ENCODE data around the gene PLAU. TPM values are rescaled to one million over a fixed set of nuclear protein-coding genes. Genes with fewer than 3 reads are reported as not detected.
A peak's percentile ranks its signal among the peaks of the same experiment; 100 is the strongest.

Gene PLAU
- polyA plus RNA-seq (2013, experiment 1 of 2) = 1,126 TPM
- 1,146 TPM for polyA plus RNA-seq (2013, experiment 2 of 2)

DNA sequence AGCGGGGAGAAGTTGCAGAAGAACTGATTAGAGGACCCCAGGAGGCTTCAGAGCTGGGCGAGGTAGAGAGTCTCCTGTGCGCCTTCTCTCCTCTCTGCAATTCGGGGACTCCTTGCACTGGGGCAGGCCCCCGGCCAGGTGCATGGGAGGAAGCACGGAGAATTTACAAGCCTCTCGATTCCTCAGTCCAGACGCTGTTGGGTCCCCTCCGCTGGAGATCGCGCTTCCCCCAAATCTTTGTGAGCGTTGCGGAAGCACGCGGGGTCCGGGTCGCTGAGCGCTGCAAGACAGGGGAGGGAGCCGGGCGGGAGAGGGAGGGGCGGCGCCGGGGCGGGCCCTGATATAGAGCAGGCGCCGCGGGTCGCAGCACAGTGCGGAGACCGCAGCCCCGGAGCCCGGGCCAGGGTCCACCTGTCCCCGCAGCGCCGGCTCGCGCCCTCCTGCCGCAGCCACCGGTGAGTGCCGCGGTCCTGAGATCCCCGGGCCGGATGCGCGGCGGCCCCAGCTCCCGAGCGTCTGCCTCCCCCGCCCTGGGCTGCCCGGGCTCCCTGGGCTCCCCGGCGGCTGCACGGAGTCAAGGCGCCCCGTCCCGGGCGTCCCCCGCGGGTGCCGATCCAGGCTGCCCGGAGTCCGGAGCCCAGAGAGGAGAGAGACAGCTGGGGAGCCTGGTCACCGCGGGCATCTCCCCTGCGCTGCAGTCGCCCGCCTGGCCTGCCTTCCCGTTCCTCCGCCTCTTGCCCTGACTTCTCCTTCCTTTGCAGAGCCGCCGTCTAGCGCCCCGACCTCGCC lies at the start of gene PLAU:
PLAU (plus strand) TSS at position 369 of the 789 bp plus-strand sequence. CDS start 424 bp downstream, outside the sequence.
- H3K36me3 ChIP-seq (ENCODE audit: control insufficient read depth in 1 of 2, insufficient read depth in 2 of 2, low read depth in 1 of 2, low read length in 2 of 2) = peaks cover 35 to 42% of the 10 kb centered on the region in 2 experiments
- peak within 1 kb of the TSS; percentile 94 to 95 for H3K18ac ChIP-seq (ENCODE audit: low read depth in 1 of 2, low read length in 2 of 2)
- H2AFZ ChIP-seq (ENCODE audit: low read depth, low read length) = no peak within 1 kb of the TSS
- peak; percentile 68 for DNase-seq
- H2BK5ac ChIP-seq (ENCODE audit: low read depth, low read length, poor library complexity, severe bottlenecking) = peak within 1 kb of the TSS; percentile 69
- H3K9me3 ChIP-seq (ENCODE audit: control insufficient read depth, low read length) = no peaks in the 10 kb centered on the region
- peak within 1 kb of the TSS; percentile 60 to 66 for H3K14ac ChIP-seq (ENCODE audit: low read length in 2 of 2)
- peak within 1 kb of the TSS; percentile 85 for H3K4me2 ChIP-seq (ENCODE audit: low read length, poor library complexity, severe bottlenecking)
- H4K8ac ChIP-seq (ENCODE audit: low read length) = peak within 1 kb of the TSS; percentile 93
- H3K4ac ChIP-seq (ENCODE audit: low read depth in 1 of 2, low read length in 2 of 2) = peak within 1 kb of the TSS; percentile 92 to 98
- H3K4me3 ChIP-seq (ENCODE audit: insufficient read depth in 1 of 2, low read depth in 1 of 2, low read length in 2 of 2) = peak within 1 kb of the TSS; percentile 71 to 90
- peak within 1 kb of the TSS; percentile 92 for H4K91ac ChIP-seq (ENCODE audit: low read length)
- H2BK120ac ChIP-seq (ENCODE audit: low read depth, low read length) = peak within 1 kb of the TSS; percentile 99
- H3K23ac ChIP-seq (ENCODE audit: low read length in 2 of 2) = peak within 1 kb of the TSS in 1 of 2 experiments; percentile 29
- no peaks in the 10 kb centered on the region for H3K79me1 ChIP-seq (replicated peaks; ENCODE audit: low read length, poor library complexity, severe bottlenecking)
- under 1% methylated on average over 67 of the region's 74 CpGs for WGBS
- peak within 1 kb of the TSS; percentile 46 for H2BK15ac ChIP-seq (ENCODE audit: low read depth, poor library complexity, severe bottlenecking)
- peaks cover 50% of the 10 kb centered on the region for H3K4me1 ChIP-seq (ENCODE audit: control insufficient read depth, insufficient read depth, low read depth, low read length)
- H3K27me3 ChIP-seq (ENCODE audit: control insufficient read depth in 1 of 2, insufficient read depth in 1 of 2, low read length in 2 of 2) = no peaks in the 10 kb centered on the region
- H3K27ac ChIP-seq (ENCODE audit: low read length, poor library complexity, severe bottlenecking) = peak within 1 kb of the TSS; percentile 84
- H2AK5ac ChIP-seq (ENCODE audit: low read length, severe bottlenecking) = peak within 1 kb of the TSS; percentile 23
- H3K9ac ChIP-seq (ENCODE audit: low read length) = peak within 1 kb of the TSS; percentile 89
- peak within 1 kb of the TSS; percentile 89 to 95 for H2BK12ac ChIP-seq (ENCODE audit: low read length in 2 of 2)

DNA sequence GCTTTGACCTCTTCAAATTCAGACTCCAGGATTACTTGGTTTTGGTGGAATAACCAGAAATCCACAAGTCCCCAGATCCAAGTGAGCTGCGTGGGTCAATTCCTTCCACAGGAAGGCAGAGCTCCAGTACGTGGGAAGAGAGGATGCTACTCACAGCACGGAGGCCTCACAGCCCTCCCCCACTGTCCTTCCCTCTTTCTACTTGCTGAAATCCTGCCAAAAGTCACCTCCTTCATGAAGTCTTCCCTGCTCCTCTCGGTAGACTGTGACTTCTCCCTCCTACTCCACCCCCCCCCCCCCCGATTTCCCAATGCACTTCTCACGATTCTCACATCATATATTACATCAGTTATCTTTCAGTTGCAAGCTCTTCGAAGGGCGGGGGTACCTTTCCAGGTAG lies 48.9 kb upstream of the PLAU start:
- peaks cover 35% of the 10 kb centered on the region for H3K79me1 ChIP-seq (replicated peaks; ENCODE audit: low read length, poor library complexity, severe bottlenecking)
- WGBS = 85% methylated on average over 4 of the region's 8 CpGs
- H4K8ac ChIP-seq (ENCODE audit: low read length) = no peak overlapping the region
- no peak overlapping the region for H3K14ac ChIP-seq (ENCODE audit: low read length in 2 of 2)
- H4K91ac ChIP-seq (ENCODE audit: low read length) = no peak overlapping the region
- no peak overlapping the region for H2AK5ac ChIP-seq (ENCODE audit: low read length, severe bottlenecking)
- H2BK5ac ChIP-seq (ENCODE audit: low read depth, low read length, poor library complexity, severe bottlenecking) = no peak overlapping the region
- H3K4ac ChIP-seq (ENCODE audit: low read depth in 1 of 2, low read length in 2 of 2) = no peak overlapping the region
- no peak overlapping the region for H3K18ac ChIP-seq (ENCODE audit: low read depth in 1 of 2, low read length in 2 of 2)
- no peak overlapping the region for H3K23ac ChIP-seq (ENCODE audit: low read length in 2 of 2)
- H3K9me3 ChIP-seq (ENCODE audit: control insufficient read depth, low read length) = no peaks in the 10 kb centered on the region
- H2BK120ac ChIP-seq (ENCODE audit: low read depth, low read length) = no peak overlapping the region
- no peak overlapping the region for H3K9ac ChIP-seq (ENCODE audit: low read length)
- peaks cover 15% of the 10 kb centered on the region for H3K4me1 ChIP-seq (ENCODE audit: control insufficient read depth, insufficient read depth, low read depth, low read length)
- H3K27me3 ChIP-seq (ENCODE audit: control insufficient read depth in 1 of 2, insufficient read depth in 1 of 2, low read length in 2 of 2) = no peaks in the 10 kb centered on the region
- H2AFZ ChIP-seq (ENCODE audit: low read depth, low read length) = no peak overlapping the region
- no peak overlapping the region for H2BK12ac ChIP-seq (ENCODE audit: low read length in 2 of 2)
- H3K4me3 ChIP-seq (ENCODE audit: insufficient read depth in 1 of 2, low read depth in 1 of 2, low read length in 2 of 2) = no peak overlapping the region
- H3K36me3 ChIP-seq (ENCODE audit: control insufficient read depth in 1 of 2, insufficient read depth in 2 of 2, low read depth in 1 of 2, low read length in 2 of 2) = peaks cover 59 to 81% of the 10 kb centered on the region in 2 experiments
- H3K27ac ChIP-seq (ENCODE audit: low read length, poor library complexity, severe bottlenecking) = no peak overlapping the region
- H3K4me2 ChIP-seq (ENCODE audit: low read length, poor library complexity, severe bottlenecking) = no peak overlapping the region
- no peak for DNase-seq
- H2BK15ac ChIP-seq (ENCODE audit: low read depth, poor library complexity, severe bottlenecking) = no peak overlapping the region

DNA sequence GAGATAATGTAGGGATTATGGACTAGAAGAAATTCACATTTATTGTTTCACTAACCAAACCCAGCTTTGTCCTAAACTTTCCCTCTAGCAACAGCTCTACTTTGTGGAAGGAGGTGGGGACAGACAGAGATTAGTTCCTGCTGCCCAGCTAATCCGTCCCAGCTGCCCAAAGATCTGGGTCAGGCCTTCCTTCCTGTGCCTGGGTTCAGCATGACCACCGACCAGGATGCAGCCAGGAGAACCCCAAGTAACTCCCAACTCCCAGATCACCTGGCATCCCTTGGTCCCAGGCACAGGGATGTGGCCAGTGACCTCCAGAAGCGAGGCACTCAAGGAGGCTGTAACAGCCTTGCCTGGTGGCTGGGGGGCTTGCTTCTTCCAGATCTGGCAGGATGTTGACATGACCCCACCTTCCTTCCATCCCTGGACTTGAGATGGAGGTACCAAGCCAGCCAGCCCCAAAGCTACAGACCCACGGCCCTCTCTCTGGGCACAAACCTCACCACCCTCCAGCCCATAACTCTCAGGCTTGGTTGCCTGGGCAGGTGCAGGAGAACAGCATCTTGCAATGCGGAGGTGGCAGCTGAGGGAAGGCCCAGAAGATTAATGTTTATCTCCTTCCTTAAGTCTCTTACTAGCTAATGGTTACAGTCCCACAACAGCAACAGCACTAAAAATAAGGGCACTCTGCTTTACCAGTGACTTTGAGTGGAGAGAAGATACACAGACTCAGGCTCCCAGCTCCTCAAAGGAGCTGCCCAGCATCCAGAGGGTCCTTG lies 47.7 kb upstream of the PLAU start:
- Histone ChIP-seq H3K4me2 (ENCODE audit: low read length, poor library complexity, severe bottlenecking) (no peak overlapping the region), H2BK5ac (ENCODE audit: low read depth, low read length, poor library complexity, severe bottlenecking) (no peak overlapping the region), H2BK12ac (ENCODE audit: low read length in 2 of 2) (no peak overlapping the region), H3K4ac (ENCODE audit: low read depth in 1 of 2, low read length in 2 of 2) (no peak overlapping the region), H2BK15ac (ENCODE audit: low read depth, poor library complexity, severe bottlenecking) (no peak overlapping the region), H2AFZ (ENCODE audit: low read depth, low read length) (no peak overlapping the region), H3K14ac (ENCODE audit: low read length in 2 of 2) (no peak overlapping the region), H3K79me1 (replicated peaks; ENCODE audit: low read length, poor library complexity, severe bottlenecking) (peaks cover 34% of the 10 kb centered on the region), H3K9me3 (ENCODE audit: control insufficient read depth, low read length) (no peaks in the 10 kb centered on the region), H3K23ac (ENCODE audit: low read length in 2 of 2) (no peak overlapping the region), H3K18ac (ENCODE audit: low read depth in 1 of 2, low read length in 2 of 2) (no peak overlapping the region), H3K27ac (ENCODE audit: low read length, poor library complexity, severe bottlenecking) (no peak overlapping the region), H3K4me1 (ENCODE audit: control insufficient read depth, insufficient read depth, low read depth, low read length) (peaks cover 15% of the 10 kb centered on the region), H2BK120ac (ENCODE audit: low read depth, low read length) (no peak overlapping the region), H4K91ac (ENCODE audit: low read length) (no peak overlapping the region), H3K4me3 (ENCODE audit: insufficient read depth in 1 of 2, low read depth in 1 of 2, low read length in 2 of 2) (no peak overlapping the region), H3K27me3 (ENCODE audit: control insufficient read depth in 1 of 2, insufficient read depth in 1 of 2, low read length in 2 of 2) (no peaks in the 10 kb centered on the region), H3K9ac (ENCODE audit: low read length) (peak overlapping the region; percentile 10), H2AK5ac (ENCODE audit: low read length, severe bottlenecking) (no peak overlapping the region), H3K36me3 (ENCODE audit: control insufficient read depth in 1 of 2, insufficient read depth in 2 of 2, low read depth in 1 of 2, low read length in 2 of 2) (peaks cover 69 to 81% of the 10 kb centered on the region in 2 experiments), H4K8ac (ENCODE audit: low read length) (no peak overlapping the region)
- no peak for DNase-seq
- WGBS = 95% methylated on average over 5 of the region's 5 CpGs

DNA sequence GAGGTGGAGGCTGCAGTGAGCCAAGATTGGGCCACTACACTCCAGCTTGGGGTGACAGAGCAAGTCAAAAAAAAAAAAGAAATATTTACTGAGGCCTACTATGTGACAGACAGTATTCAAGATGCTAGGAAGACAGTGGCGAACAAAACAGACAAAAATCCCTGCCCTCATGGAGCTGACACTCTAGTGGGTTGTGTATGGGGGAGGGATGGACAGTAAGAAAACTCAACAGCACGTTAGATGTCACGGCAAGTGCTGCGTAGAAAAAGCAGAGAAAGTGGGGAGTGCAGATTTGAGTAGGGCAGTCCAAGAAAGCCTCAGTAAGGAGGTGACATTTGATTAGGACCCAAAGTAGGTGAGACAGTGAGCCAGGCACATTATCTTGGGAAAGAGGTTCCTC lies 46.7 kb upstream of the PLAU start:
- 98% methylated on average over 4 of the region's 4 CpGs for whole genome bisulfite sequencing
- H3K79me1 ChIP-seq (replicated peaks; ENCODE audit: low read length, poor library complexity, severe bottlenecking) = peaks cover 35% of the 10 kb centered on the region

More for the DNA sequence above, 46.7 kb upstream of the PLAU start:
- H3K36me3 ChIP-seq (ENCODE audit: control insufficient read depth in 1 of 2, insufficient read depth in 2 of 2, low read depth in 1 of 2, low read length in 2 of 2) = peaks cover 68 to 80% of the 10 kb centered on the region in 2 experiments
- no peak overlapping the region for H2BK12ac ChIP-seq (ENCODE audit: low read length in 2 of 2)
- H3K9ac ChIP-seq (ENCODE audit: low read length) = no peak overlapping the region
- no peak overlapping the region for H3K27ac ChIP-seq (ENCODE audit: low read length, poor library complexity, severe bottlenecking)
- no peak overlapping the region for H2BK5ac ChIP-seq (ENCODE audit: low read depth, low read length, poor library complexity, severe bottlenecking)
- H3K9me3 ChIP-seq (ENCODE audit: control insufficient read depth, low read length) = no peaks in the 10 kb centered on the region
- no peak overlapping the region for H4K91ac ChIP-seq (ENCODE audit: low read length)
- H3K14ac ChIP-seq (ENCODE audit: low read length in 2 of 2) = no peak overlapping the region
- H3K18ac ChIP-seq (ENCODE audit: low read depth in 1 of 2, low read length in 2 of 2) = no peak overlapping the region
- no peaks in the 10 kb centered on the region for H3K27me3 ChIP-seq (ENCODE audit: control insufficient read depth in 1 of 2, insufficient read depth in 1 of 2, low read length in 2 of 2)
- no peak for DNase-seq
- H3K23ac ChIP-seq (ENCODE audit: low read length in 2 of 2) = no peak overlapping the region
- no peak overlapping the region for H2AFZ ChIP-seq (ENCODE audit: low read depth, low read length)
- H2AK5ac ChIP-seq (ENCODE audit: low read length, severe bottlenecking) = no peak overlapping the region
- no peak overlapping the region for H2BK120ac ChIP-seq (ENCODE audit: low read depth, low read length)
- H3K4me1 ChIP-seq (ENCODE audit: control insufficient read depth, insufficient read depth, low read depth, low read length) = peaks cover 13% of the 10 kb centered on the region
- no peak overlapping the region for H3K4me2 ChIP-seq (ENCODE audit: low read length, poor library complexity, severe bottlenecking)
- H2BK15ac ChIP-seq (ENCODE audit: low read depth, poor library complexity, severe bottlenecking) = no peak overlapping the region
- H4K8ac ChIP-seq (ENCODE audit: low read length) = no peak overlapping the region
- H3K4me3 ChIP-seq (ENCODE audit: insufficient read depth in 1 of 2, low read depth in 1 of 2, low read length in 2 of 2) = no peak overlapping the region
- H3K4ac ChIP-seq (ENCODE audit: low read depth in 1 of 2, low read length in 2 of 2) = no peak overlapping the region
